Rectal smooth muscle tissue (tissue), 1 donor: ENCODE data around the gene LRRTM2.

ENCODE experiments used
- H3K27ac ChIP-seq: one replicate; pipeline ENCODE4 v1.7.0; 2013; ENCODE audit warnings: low read depth, low read length, inconsistent platforms
- H3K27me3 ChIP-seq: one replicate; pipeline ENCODE4 v1.7.0; 2013; ENCODE audit warnings: low read length; ENCODE audit not compliant: control insufficient read depth, insufficient read depth
- H3K36me3 ChIP-seq: one replicate; pipeline ENCODE4 v1.7.0; 2013; ENCODE audit warnings: low read length; ENCODE audit not compliant: control insufficient read depth, insufficient read depth
- H3K4me1 ChIP-seq: one replicate; pipeline ENCODE4 v1.7.0; 2013; ENCODE audit warnings: low read length; ENCODE audit not compliant: control insufficient read depth, insufficient read depth
- H3K4me3 ChIP-seq: one replicate; pipeline ENCODE4 v1.7.0; 2013; ENCODE audit warnings: low read length
- H3K9ac ChIP-seq: one replicate; pipeline ENCODE4 v1.7.0; 2013; ENCODE audit warnings: low read length

Gene LRRTM2

GRCh38 chr5:138831703-138832102, 43.4 kb downstream of the LRRTM2 start:
- Histone ChIP-seq H3K36me3 (peaks cover 11% of the 10 kb centered on the region), H3K27me3 (no peaks in the 10 kb centered on the region), H3K4me1 (peaks cover 2% of the 10 kb centered on the region), H3K4me3 (no peak overlapping the region), H3K9ac (no peak overlapping the region), H3K27ac (no peak overlapping the region)

GRCh38 chr5:138829341-138829740, 45.8 kb downstream of the LRRTM2 start:
- H3K27ac ChIP-seq = no peak overlapping the region
- no peak overlapping the region for H3K4me3 ChIP-seq
- peaks cover 2% of the 10 kb centered on the region for H3K4me1 ChIP-seq
- H3K9ac ChIP-seq = no peak overlapping the region
- peaks cover 11% of the 10 kb centered on the region for H3K36me3 ChIP-seq
- no peaks in the 10 kb centered on the region for H3K27me3 ChIP-seq

- no peaks in the 10 kb centered on the region for H3K27me3 ChIP-seq
- H3K9ac ChIP-seq = no peak overlapping the region
- H3K36me3 ChIP-seq = peaks cover 11% of the 10 kb centered on the region
- peaks cover 2% of the 10 kb centered on the region for H3K4me1 ChIP-seq
- H3K27ac ChIP-seq = no peak overlapping the region
- H3K4me3 ChIP-seq = no peak overlapping the region
Measured at GRCh38 chr5:138828556-138828955, 46.6 kb downstream of the LRRTM2 start.

GRCh38 chr5:138824924-138825863, 49.9 kb downstream of the LRRTM2 start:
- peaks cover 2% of the 10 kb centered on the region for H3K4me1 ChIP-seq
- H3K9ac ChIP-seq = no peak overlapping the region
- H3K36me3 ChIP-seq = peaks cover 8% of the 10 kb centered on the region
- no peak overlapping the region for H3K4me3 ChIP-seq
- no peak overlapping the region for H3K27ac ChIP-seq
- no peaks in the 10 kb centered on the region for H3K27me3 ChIP-seq

- H3K27me3 ChIP-seq = no peaks in the 10 kb centered on the region
- H3K9ac ChIP-seq = no peak overlapping the region
- no peak overlapping the region for H3K4me3 ChIP-seq
- H3K36me3 ChIP-seq = peaks cover 8% of the 10 kb centered on the region
- H3K27ac ChIP-seq = no peak overlapping the region
- peaks cover 2% of the 10 kb centered on the region for H3K4me1 ChIP-seq
Measured at GRCh38 chr5:138824516-138824915, 50.6 kb downstream of the LRRTM2 start.

- Histone ChIP-seq H3K4me1 (peaks cover 2% of the 10 kb centered on the region), H3K9ac (no peak overlapping the region), H3K27ac (no peak overlapping the region), H3K36me3 (peaks cover 2% of the 10 kb centered on the region), H3K27me3 (no peaks in the 10 kb centered on the region), H3K4me3 (no peak overlapping the region)
Measured at GRCh38 chr5:138820695-138821094, 54.4 kb downstream of the LRRTM2 start.

GRCh38 chr5:138819081-138819480, 56.1 kb downstream of the LRRTM2 start:
- Histone ChIP-seq H3K27ac (no peak overlapping the region), H3K9ac (no peak overlapping the region), H3K36me3 (peaks cover 4% of the 10 kb centered on the region), H3K4me1 (peaks cover 2% of the 10 kb centered on the region), H3K27me3 (no peaks in the 10 kb centered on the region), H3K4me3 (no peak overlapping the region)
